Mesothelial cell of epicardium (in vitro differentiated cells): ENCODE results near the gene TCTN1. TPM values are rescaled to one million over a fixed set of nuclear protein-coding genes. Genes with fewer than 3 reads are reported as not detected.

ENCODE experiments used
- DNase-seq, 2 experiments: peaks; one replicate each; pipeline ENCODE4 v3.0.0; 2021; ENCODE audit warnings: low spot score in 2 of 2; ENCODE audit not compliant: unreplicated experiment in 2 of 2
- H3K27ac Mint-ChIP-seq: 2 replicates; pipeline ENCODE4 v1.8.0; 2021; ENCODE audit warnings: mixed read lengths
- H3K27me3 Mint-ChIP-seq: 2 replicates; pipeline ENCODE4 v1.8.0; 2021; ENCODE audit warnings: low read depth, mixed read lengths
- H3K36me3 Mint-ChIP-seq: 2 replicates; pipeline ENCODE4 v1.8.0; 2021; ENCODE audit warnings: mixed read lengths
- H3K4me1 Mint-ChIP-seq: 2 replicates; pipeline ENCODE4 v1.8.0; 2021; ENCODE audit warnings: mixed read lengths
- H3K4me3 Mint-ChIP-seq: 2 replicates; pipeline ENCODE4 v1.8.0; 2021; ENCODE audit warnings: mild to moderate bottlenecking, moderate library complexity, mixed read lengths
- H3K9me3 Mint-ChIP-seq: 2 replicates; pipeline ENCODE4 v1.8.0; 2021; ENCODE audit warnings: mixed read lengths
- total RNA-seq: library from RNA; stranded (reverse); gene quantifications from 3 replicates; pipeline ENCODE4 v1.2.1, GENCODE V29; 2021
- TF ChIP-seq, protein P1 (sequence below): fragments of 200-600 bp; sonication (generic); IDR thresholded peaks from one replicate; pipeline ENCODE4 v1.5.0; 2021; ENCODE audit warnings: antibody characterized with exemption; ENCODE audit not compliant: unreplicated experiment

Gene TCTN1
- total RNA-seq, 1 donor from 2014 or later: 63.4 TPM

DNA sequence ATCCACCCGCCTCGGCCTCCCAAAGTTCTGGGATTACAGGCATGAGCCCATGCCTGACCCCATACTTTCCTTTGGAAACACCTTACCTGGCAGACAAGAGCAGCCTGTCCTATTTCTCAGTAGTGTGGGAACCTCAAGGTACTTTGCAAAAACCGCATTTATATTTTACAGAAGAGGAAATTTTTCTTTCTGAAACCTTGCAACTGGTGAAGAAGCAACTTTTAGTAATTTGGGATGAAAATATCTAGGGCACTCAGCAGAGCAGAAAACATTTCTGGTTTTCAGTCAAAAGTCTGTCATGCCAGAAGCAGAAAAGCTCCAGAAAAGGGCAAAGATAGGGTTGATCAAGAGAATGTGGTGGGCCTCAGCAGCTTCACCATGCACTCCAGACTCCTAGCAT, 53.7 kb downstream of the TCTN1 start:
- Mint-ChIP-seq H3K9me3 (peaks cover 18% of the 10 kb centered on the region), H3K27me3 (peaks cover 2% of the 10 kb centered on the region), H3K4me1 (no peaks in the 10 kb centered on the region), H3K36me3 (peaks cover 11% of the 10 kb centered on the region), H3K4me3 (no peak overlapping the region), H3K27ac (no peak overlapping the region)
- TF ChIP-seq, protein P1, sequence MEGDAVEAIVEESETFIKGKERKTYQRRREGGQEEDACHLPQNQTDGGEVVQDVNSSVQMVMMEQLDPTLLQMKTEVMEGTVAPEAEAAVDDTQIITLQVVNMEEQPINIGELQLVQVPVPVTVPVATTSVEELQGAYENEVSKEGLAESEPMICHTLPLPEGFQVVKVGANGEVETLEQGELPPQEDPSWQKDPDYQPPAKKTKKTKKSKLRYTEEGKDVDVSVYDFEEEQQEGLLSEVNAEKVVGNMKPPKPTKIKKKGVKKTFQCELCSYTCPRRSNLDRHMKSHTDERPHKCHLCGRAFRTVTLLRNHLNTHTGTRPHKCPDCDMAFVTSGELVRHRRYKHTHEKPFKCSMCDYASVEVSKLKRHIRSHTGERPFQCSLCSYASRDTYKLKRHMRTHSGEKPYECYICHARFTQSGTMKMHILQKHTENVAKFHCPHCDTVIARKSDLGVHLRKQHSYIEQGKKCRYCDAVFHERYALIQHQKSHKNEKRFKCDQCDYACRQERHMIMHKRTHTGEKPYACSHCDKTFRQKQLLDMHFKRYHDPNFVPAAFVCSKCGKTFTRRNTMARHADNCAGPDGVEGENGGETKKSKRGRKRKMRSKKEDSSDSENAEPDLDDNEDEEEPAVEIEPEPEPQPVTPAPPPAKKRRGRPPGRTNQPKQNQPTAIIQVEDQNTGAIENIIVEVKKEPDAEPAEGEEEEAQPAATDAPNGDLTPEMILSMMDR: no peak
- DNase-seq: no peak

DNA sequence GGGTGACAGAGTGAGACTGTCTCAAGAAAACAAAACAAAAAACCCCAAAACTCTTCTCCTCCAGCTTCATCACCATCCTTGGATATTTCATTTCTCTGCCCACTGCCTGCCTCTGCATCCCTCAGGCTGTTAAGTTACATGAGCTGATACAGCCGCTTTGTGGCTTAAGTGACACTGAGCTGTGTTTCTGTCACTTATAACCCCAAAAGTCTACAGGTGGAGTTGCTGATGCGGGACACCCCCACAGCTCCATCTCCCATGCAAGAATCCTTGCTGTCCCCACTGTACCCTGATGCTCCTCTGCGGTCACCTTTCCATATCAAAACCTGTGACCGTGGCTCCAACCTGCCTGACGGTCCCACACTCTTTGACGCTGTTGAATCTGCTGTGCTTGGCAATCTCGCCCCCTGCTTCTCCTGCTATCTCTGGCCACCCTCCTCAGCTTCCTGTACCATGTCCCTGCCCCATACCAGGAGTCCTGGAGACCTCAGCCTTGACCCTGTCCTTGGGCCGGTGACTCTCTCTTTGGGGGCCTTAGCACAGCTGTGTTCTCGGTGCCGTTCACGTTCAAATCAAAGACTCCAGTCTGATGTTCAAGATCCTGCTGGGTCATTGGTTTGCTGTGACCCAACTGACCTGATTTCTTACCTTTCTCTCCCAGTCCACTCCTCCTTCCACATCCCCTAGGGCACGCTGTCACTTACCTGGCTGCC, 54.7 kb downstream of the TCTN1 start:
- Mint-ChIP-seq H3K4me1 (no peaks in the 10 kb centered on the region), H3K4me3 (no peak overlapping the region), H3K9me3 (peaks cover 18% of the 10 kb centered on the region), H3K27me3 (no peaks in the 10 kb centered on the region), H3K36me3 (peaks cover 11% of the 10 kb centered on the region), H3K27ac (no peak overlapping the region)
- no peak for DNase-seq
- TF ChIP-seq, protein P1: no peak

DNA sequence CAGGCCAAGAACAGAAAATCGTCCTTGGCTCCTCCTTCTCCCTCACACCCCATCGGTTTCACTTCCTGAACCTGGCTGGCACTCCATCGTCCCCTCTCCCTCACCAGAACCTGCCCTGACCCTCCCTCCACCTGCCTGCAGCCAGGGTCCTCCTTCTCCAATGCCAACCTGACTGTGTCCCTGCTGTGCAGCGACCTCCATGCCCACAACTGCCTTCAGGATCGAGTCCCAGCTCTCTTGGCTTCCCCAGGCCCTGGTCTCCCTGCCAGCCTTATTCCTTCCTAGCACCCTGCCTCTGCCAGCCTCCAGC, 55.2 kb downstream of the TCTN1 start:
- Mint-ChIP-seq H3K4me1 (no peaks in the 10 kb centered on the region), H3K9me3 (peaks cover 16% of the 10 kb centered on the region), H3K36me3 (peaks cover 14% of the 10 kb centered on the region), H3K27me3 (no peaks in the 10 kb centered on the region), H3K4me3 (no peak overlapping the region), H3K27ac (no peak overlapping the region)
- TF ChIP-seq, protein P1: no peak
- no peak for DNase-seq

DNA sequence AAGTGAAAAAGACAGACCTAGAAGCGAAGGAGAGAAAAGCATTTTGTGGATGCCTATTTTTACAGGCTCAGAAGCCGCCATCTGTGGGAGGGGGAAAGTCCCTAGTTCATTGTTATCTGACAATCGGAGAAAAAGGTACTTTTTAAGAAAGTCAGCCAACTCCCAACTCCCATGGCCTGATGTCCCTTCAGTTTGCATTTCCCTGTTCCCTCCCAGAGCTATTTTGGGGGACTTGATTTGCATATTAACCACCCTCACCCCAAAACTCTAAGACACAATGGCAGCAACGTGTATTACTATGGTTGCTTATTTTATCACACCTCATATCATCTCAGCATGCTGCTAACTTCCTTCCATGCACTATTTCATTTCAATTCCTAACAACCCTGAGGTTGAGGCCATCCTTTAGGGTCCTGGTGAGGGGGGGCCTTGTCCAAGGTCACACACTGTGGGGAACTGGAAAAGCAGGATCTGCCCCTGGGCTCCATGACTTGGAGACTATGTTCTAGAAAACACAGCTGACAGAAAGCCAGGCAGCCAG, 56.3 kb downstream of the TCTN1 start:
- no peak for DNase-seq
- Mint-ChIP-seq H3K36me3 (peaks cover 14% of the 10 kb centered on the region), H3K27me3 (no peaks in the 10 kb centered on the region), H3K27ac (no peak overlapping the region), H3K9me3 (peaks cover 13% of the 10 kb centered on the region), H3K4me3 (no peak overlapping the region), H3K4me1 (no peaks in the 10 kb centered on the region)
- TF ChIP-seq, protein P1: no peak

DNA sequence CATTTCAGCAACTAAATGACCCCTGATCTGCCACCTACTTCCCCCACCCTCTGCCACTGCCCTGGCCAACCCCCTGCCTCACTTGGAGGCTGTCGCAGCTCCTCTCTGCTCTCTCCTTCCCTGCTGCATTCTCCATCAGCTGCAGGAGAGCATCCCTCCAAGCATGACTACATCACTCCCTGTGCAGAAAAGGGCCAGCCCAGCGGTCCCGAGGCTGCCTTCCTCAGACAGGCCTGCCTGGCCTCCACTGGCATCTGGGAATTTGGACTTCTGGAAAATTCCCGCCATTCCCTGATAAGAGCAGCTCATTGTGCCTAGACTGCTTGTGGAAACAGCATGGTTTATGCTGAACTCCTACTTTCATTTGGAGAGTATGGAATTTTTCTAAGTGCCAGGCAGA, 62.2 kb downstream of the TCTN1 start:
- no peaks in the 10 kb centered on the region for H3K27me3 Mint-ChIP-seq
- peaks cover 9% of the 10 kb centered on the region for H3K9me3 Mint-ChIP-seq
- no peak overlapping the region for H3K4me3 Mint-ChIP-seq
- H3K27ac Mint-ChIP-seq: no peak overlapping the region
- no peaks in the 10 kb centered on the region for H3K4me1 Mint-ChIP-seq
- TF ChIP-seq, protein P1: no peak
- H3K36me3 Mint-ChIP-seq: peaks cover 13% of the 10 kb centered on the region
- no peak for DNase-seq
